Measurements from ENCODE around the gene FAM162B.
"Not testable (repeated sequence)": the region's sequence is repeated elsewhere in the genome, so short reads cannot be mapped to it uniquely, and the experiment has no call there.

Gene FAM162B

GRCh38 chr6:116714761-116715160 is 50.8 kb downstream of the FAM162B start:
- DNase-seq: no peak

- DNase-seq: no peak
Observed at GRCh38 chr6:116714296-116714695, 51.2 kb downstream of the FAM162B start.

GRCh38 chr6:116705917-116706316 is 59.6 kb downstream of the FAM162B start:
- no peak for DNase-seq

DNA sequence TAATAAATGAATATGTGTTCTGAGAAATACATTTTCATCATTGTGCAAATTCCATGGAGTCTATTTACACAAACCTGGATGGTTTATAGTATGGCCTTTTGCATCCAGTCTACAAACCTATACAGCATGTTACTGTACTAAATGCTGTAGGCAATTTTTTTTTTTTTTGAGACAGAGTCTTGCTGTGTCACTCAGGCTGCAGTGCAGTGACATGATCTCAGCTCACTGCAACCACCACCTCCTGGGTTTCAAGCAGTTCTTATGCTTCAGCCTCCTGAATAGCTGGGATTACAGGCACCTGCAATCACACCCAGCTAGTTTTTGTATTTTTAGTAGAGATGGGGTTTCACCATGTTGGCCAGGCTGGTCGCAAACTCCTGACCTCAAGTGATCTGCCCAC is 61.6 kb downstream of the FAM162B start:
- not testable (repeated sequence) for DNase-seq
